Right atrium auricular region (tissue), 2 donors: Measurements from ENCODE around the gene MLXIPL. TPM values are rescaled to one million over a fixed set of nuclear protein-coding genes. Genes with fewer than 3 reads are reported as not detected.

Experiments
- DNase-seq: peaks from one replicate; pipeline ENCODE4 v3.0.0-alpha.2; 2019; ENCODE audit warnings: low spot score
- H3K27ac ChIP-seq, 2 donors: fragments of 200-600 bp; sonication (generic); 1 replicate in 1 of 2; 2 replicates in 1 of 2; pipeline ENCODE4 v1.5.1; 2016 to 2019
- H3K27me3 ChIP-seq, 2 donors: fragments of 200-600 bp; sonication (generic); one replicate each; pipeline versions ENCODE4 v1.5.1 to v1.6.0; 2017 to 2019
- H3K36me3 ChIP-seq: fragments of 200-600 bp; sonication (generic); one replicate; pipeline ENCODE4 v1.5.1; 2016
- H3K4me1 ChIP-seq, 2 donors: fragments of 200-600 bp; sonication (generic); one replicate each; pipeline versions ENCODE4 v1.5.1 to v1.6.0; 2017 to 2019
- H3K4me3 ChIP-seq, 2 donors: fragments of 200-600 bp; sonication (generic); 1 replicate in 1 of 2; 2 replicates in 1 of 2; pipeline ENCODE4 v1.5.1; 2017 to 2019; ENCODE audit warnings: mild to moderate bottlenecking in 1 of 2, moderate library complexity in 1 of 2
- H3K9me3 ChIP-seq, 2 donors: fragments of 200-600 bp; sonication (generic); one replicate each; pipeline ENCODE4 v1.5.1; 2019
- CTCF ChIP-seq, 2 donors: fragments of 200-600 bp; sonication (generic); IDR thresholded peaks; one replicate each; pipeline ENCODE4 v1.5.1; 2019; ENCODE audit warnings: antibody characterized with exemption in 2 of 2
- total RNA-seq, 2 donors: library from RNA; depleted of rRNA; stranded (reverse); fragments of >200 nt; gene quantifications; one replicate each; pipeline ENCODE4 v1.1.0, GENCODE V29; 2016

Gene MLXIPL
- total RNA-seq, 2 donors from 2014 or later: 0.41 to 1.3 TPM

GRCh38 chr7:73652541-73652949 lies 28.2 kb upstream of the MLXIPL start:
- Histone ChIP-seq H3K27ac (no peak overlapping the region), H3K27me3 (no peaks in the 10 kb centered on the region), H3K4me3 (no peak overlapping the region), H3K9me3 (no peaks in the 10 kb centered on the region), H3K4me1 (peaks cover 0 to 6% of the 10 kb centered on the region in 2 donors), H3K36me3 (no peaks in the 10 kb centered on the region)
- no peak for TF ChIP-seq CTCF (IDR thresholded peaks at IDR 0.05)
- DNase-seq: no peak

GRCh38 chr7:73650524-73650923 lies 26.2 kb upstream of the MLXIPL start:
- no peak for TF ChIP-seq CTCF (IDR thresholded peaks at IDR 0.05)
- H3K36me3 ChIP-seq: no peaks in the 10 kb centered on the region
- no peak overlapping the region for H3K4me3 ChIP-seq
- H3K4me1 ChIP-seq: peaks cover 0 to 6% of the 10 kb centered on the region in 2 donors
- H3K9me3 ChIP-seq: no peaks in the 10 kb centered on the region
- peaks cover 0 to 10% of the 10 kb centered on the region in 2 donors for H3K27me3 ChIP-seq
- H3K27ac ChIP-seq: no peak overlapping the region
- DNase-seq: no peak

DNA sequence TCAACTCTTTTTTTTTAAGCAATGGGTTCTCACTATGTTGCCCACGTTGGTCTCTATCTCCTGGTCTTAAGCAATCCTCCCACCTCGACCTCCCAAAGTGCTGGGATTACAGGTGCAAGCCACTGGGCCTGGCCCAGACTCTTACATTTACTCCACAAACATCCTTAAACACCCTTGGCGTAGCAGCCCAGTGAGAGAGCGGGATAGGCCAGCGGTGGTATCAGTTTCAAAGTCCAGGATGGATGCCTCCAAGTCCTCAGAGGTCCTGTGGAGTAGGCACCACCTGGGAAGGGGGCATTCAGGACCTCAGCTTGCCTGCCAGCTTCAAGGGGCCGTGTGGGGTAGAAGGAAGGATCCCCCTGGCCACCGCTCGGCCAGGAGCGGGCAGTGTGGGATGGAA lies 25.3 kb upstream of the MLXIPL start:
- no peaks in the 10 kb centered on the region for H3K36me3 ChIP-seq
- peaks cover 0 to 6% of the 10 kb centered on the region in 2 donors for H3K4me1 ChIP-seq
- no peak overlapping the region for H3K27ac ChIP-seq
- H3K9me3 ChIP-seq: no peaks in the 10 kb centered on the region
- no peak for TF ChIP-seq CTCF (IDR thresholded peaks at IDR 0.05)
- no peak overlapping the region for H3K4me3 ChIP-seq
- DNase-seq: no peak
- peaks cover 0 to 10% of the 10 kb centered on the region in 2 donors for H3K27me3 ChIP-seq

DNA sequence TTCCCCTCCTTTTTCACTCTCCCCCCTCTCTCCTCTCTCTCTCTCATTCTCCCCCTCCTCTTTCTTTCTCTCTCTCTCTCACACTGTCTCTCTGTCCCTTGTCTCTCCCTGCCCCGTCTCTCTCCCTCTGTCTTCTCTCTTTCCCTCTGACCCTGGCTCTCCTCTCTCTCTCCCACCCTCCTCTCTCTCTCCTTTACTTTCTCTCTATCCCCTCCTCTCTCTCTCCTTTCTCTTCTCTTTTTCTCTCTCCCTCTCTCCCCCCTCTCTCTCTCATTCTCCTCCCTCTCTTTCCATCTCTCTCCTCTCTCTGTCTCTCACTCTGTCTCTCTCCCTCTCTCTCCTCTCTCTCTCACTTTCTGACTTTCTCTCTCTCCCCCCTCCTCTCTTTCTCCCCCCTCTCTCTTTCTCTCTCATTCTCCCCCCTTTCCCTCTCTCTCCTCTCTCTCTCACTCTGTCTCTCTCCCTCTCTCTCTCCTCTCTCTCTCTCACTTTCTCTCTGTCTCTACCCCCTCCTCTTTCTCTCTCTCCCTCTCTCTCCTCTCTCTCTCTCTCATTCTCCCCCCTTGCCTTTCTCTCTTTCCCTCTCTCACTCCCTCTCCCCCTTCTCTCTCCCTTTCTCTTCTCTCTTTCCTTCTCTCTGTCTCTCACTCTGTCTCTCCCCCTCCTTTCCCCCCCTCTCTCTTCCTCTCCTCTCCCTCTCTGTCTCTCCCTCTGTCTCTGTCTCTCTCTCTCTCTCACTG lies 24.4 kb upstream of the MLXIPL start:
- H3K4me1 ChIP-seq: peaks cover 0 to 6% of the 10 kb centered on the region in 2 donors
- no peak for DNase-seq
- H3K27me3 ChIP-seq: peaks cover 0 to 10% of the 10 kb centered on the region in 2 donors
- no peak overlapping the region for H3K4me3 ChIP-seq
- H3K36me3 ChIP-seq: no peaks in the 10 kb centered on the region
- H3K9me3 ChIP-seq: no peaks in the 10 kb centered on the region
- TF ChIP-seq CTCF (IDR thresholded peaks at IDR 0.05): no peak
- H3K27ac ChIP-seq: no peak overlapping the region

DNA sequence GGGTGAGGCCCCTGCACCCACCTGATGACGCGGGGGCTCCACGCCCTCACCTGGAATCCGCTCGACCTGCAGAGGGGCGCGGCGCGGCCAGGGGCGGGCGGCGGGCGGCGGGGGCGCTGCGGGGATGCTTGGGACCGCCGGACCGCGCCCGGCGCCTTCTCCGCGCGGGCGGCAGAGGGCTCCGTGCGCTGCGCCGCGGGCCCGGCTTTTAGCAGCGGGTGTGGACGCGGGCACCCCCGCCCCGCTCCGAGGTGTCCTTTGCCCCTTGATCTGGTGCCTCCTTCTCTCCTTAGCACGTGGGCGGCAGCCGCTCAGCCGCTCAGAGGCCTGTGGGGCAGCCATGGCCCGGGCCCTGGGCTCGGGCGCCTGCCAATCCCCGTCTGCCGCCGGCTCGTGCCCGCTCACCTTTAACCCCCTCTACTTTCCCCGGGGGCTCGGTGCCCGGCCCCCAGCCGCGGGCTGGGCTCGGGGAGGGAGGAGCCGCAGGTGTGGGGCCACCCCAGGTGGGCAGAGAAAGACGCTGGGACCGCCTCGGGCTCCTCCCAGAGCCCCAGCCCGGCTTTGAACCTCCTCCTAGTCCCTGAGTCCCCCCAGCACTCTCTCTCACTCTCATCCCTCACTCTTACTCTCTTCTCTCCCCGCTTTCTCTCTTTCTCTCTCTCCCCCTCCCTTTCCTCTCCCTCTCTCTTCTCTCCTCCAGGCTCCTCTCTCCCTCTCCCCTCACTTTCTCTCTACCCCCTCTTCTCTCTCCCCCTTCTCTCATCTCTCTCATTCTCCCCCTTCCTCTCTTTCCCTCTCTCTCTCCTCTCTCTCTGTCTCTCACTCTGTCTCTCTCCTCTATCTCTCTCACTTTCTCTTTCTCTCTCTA lies 23.6 kb upstream of the MLXIPL start:
- TF ChIP-seq CTCF (IDR thresholded peaks at IDR 0.05): no peak
- H3K9me3 ChIP-seq: no peaks in the 10 kb centered on the region
- H3K27me3 ChIP-seq: peaks cover 0 to 10% of the 10 kb centered on the region in 2 donors
- no peak overlapping the region for H3K27ac ChIP-seq
- no peak for DNase-seq
- peak overlapping the region; percentile 28 to 46 for H3K4me3 ChIP-seq
- H3K4me1 ChIP-seq: peaks cover 0 to 6% of the 10 kb centered on the region in 2 donors
- H3K36me3 ChIP-seq: no peaks in the 10 kb centered on the region
